Bronchial epithelial cell (primary cell): ENCODE results near the gene LCA5. TPM values are rescaled to one million over a fixed set of nuclear protein-coding genes. Genes with fewer than 3 reads are reported as not detected.
A peak's percentile ranks its signal among the peaks of the same experiment; 100 is the strongest.
"Not testable (repeated sequence)": the region's sequence is repeated elsewhere in the genome, so short reads cannot be mapped to it uniquely, and the experiment has no call there.

ENCODE experiments used
- DNase-seq: peaks from one replicate; pipeline ENCODE4 v3.0.0-alpha.2; 2010; ENCODE audit warnings: low read depth
- FAIRE-seq: peaks from 2 replicates; lab custom pipeline; 2011; peaks lifted over from hg19 to GRCh38; lab: Jason Lieb, UNC
- H3K27me3 ChIP-seq: 2 replicates; pipeline ENCODE4 v1.5.1; 2011; ENCODE audit warnings: low read length; ENCODE audit not compliant: control insufficient read depth, insufficient read depth
- H3K36me3 ChIP-seq: 2 replicates; pipeline ENCODE4 v1.5.1; 2011; ENCODE audit warnings: low read length; ENCODE audit not compliant: control insufficient read depth, insufficient read depth
- H3K4me3 ChIP-seq: 2 replicates; pipeline ENCODE4 v1.5.1; 2011; ENCODE audit warnings: mild to moderate bottlenecking, low read depth, low read length, control low read depth
- total RNA-seq: library from RNA; depleted of rRNA; stranded (reverse); fragments of >200 nt; gene quantifications from 2 replicates; pipeline ENCODE4 v1.2.1, GENCODE V29; 2014
- TF ChIP-seq, protein P1 (sequence below): IDR thresholded peaks from 2 replicates; pipeline ENCODE4 v1.5.1; 2011; ENCODE audit warnings: mild to moderate bottlenecking, moderate library complexity, low read length, control low read depth, inconsistent platforms; ENCODE audit not compliant: insufficient read depth, severe bottlenecking

Gene LCA5
- total RNA-seq, 1 donor from 2014 or later: 2.9 TPM

DNA sequence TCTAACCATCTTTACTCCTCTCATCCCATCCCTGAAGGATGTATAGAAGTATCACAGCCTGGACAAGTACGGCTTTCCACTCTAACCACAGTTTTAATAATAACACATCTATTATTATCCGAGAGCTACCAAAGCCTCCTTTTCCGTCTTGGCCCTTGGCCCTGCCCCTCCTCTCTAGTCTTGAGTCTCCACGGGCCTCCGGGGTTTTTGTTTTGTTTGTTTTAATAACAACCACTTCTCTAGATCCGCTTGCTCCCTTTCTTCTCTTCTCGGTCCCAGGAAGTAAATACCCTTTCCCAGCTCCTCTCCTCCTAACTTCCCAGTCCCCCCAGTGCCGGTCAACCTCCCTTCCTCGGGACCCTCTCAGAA is 661 bp downstream of the LCA5 start:
- no peaks in the 10 kb centered on the region for H3K27me3 ChIP-seq
- TF ChIP-seq, protein P1, sequence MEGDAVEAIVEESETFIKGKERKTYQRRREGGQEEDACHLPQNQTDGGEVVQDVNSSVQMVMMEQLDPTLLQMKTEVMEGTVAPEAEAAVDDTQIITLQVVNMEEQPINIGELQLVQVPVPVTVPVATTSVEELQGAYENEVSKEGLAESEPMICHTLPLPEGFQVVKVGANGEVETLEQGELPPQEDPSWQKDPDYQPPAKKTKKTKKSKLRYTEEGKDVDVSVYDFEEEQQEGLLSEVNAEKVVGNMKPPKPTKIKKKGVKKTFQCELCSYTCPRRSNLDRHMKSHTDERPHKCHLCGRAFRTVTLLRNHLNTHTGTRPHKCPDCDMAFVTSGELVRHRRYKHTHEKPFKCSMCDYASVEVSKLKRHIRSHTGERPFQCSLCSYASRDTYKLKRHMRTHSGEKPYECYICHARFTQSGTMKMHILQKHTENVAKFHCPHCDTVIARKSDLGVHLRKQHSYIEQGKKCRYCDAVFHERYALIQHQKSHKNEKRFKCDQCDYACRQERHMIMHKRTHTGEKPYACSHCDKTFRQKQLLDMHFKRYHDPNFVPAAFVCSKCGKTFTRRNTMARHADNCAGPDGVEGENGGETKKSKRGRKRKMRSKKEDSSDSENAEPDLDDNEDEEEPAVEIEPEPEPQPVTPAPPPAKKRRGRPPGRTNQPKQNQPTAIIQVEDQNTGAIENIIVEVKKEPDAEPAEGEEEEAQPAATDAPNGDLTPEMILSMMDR: no peak
- H3K36me3 ChIP-seq: no peaks in the 10 kb centered on the region
- no peak for FAIRE-seq
- DNase-seq: no peak
- H3K4me3 ChIP-seq: peak overlapping the region; percentile 92

- not testable (repeated sequence) for FAIRE-seq, H3K27me3 ChIP-seq, DNase-seq, H3K36me3 ChIP-seq, H3K4me3 ChIP-seq
Measured at GRCh38 chr6:79529567-79529966, 7.7 kb downstream of the LCA5 start.

DNA sequence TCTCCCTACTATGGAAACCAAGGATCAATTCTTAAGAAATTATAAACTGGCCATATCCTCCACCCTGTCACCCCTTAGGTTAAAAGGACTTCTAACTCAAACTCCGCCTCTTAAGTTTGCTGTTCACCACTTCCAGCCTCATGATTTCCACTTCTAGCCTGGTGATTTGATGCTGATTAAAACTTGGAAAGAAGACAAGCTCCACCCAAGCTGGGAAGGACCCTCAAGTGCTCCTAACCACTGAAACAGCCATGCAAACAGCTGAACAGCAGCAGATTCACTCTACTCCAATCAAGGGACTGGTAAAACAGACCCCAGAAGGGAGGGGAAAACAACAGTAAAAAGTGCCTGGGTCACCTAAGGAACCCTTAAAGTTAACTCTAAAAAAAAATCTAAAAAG is 10.3 kb downstream of the LCA5 start:
- FAIRE-seq: no peak
- no peak overlapping the region for H3K4me3 ChIP-seq
- no peak for DNase-seq
- H3K36me3 ChIP-seq: no peaks in the 10 kb centered on the region
- H3K27me3 ChIP-seq: no peaks in the 10 kb centered on the region
- TF ChIP-seq, protein P1: no peak

DNA sequence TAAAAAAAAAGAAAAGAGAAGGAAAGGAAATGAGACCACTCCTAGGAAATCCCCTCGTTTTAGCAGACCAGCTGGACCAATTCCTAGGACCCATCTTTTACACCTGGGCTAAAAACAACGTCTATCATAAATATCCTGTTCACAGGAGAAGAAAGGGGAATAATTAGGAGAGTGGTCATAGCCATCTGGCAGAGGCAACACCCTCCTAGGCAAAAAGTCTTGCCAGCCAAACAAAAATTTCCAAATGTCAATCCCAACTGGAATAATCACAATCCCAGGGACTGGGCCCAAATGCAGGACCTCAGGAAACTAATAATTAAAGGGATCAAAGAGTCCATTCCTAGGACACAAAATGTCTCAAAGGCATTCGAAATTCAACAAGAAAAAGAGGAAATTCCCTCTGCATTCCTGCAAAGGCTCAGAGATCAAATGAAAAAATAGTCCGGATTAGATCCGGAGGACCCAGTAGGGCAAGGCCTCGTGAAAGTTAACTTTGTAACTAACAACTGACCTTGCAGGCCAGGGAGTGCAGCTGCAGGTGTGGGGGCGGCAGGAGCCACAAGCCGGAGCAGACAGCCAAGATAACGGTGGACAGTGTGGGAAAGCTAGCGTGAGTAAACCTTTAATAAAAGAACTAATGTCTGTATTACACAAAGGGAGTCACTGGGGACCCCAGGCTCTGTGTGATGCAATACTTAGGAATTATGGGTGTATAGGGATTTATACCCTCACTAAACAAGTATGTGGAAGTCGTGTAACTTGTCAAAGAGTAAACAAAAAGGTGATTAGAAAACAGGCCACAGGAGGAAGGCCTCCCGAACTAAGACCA is 11.7 kb downstream of the LCA5 start:
- Histone ChIP-seq H3K36me3 (no peaks in the 10 kb centered on the region), H3K4me3 (no peak overlapping the region), H3K27me3 (no peaks in the 10 kb centered on the region)
- TF ChIP-seq, protein P1: no peak
- FAIRE-seq (no peak), DNase-seq (peak; percentile 81)

DNA sequence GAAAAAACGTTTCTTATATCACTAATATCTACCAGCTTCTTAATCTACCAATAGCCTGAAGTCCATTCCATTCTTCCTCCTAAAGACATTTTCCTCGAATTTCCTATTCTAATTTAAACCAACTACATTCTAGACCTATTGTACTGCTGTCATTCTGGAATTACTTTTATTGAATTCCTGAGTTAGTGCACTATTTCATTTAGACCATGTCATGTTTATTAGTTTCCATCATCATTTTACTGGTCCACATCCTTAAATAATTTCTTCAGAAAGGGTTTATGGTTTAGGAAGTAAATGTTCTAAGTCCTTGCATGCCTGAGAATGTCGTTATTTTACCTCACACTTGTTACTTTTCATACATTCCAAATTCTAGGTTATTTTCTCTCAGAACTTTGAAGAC is 13.2 kb downstream of the LCA5 start:
- no peaks in the 10 kb centered on the region for H3K27me3 ChIP-seq
- H3K36me3 ChIP-seq: no peaks in the 10 kb centered on the region
- TF ChIP-seq, protein P1: no peak
- no peak overlapping the region for H3K4me3 ChIP-seq
- DNase-seq (no peak), FAIRE-seq (no peak)

GRCh38 chr6:79522609-79523008 is 14.6 kb downstream of the LCA5 start:
- Histone ChIP-seq H3K4me3 (no peak overlapping the region), H3K36me3 (no peaks in the 10 kb centered on the region), H3K27me3 (no peaks in the 10 kb centered on the region)
- TF ChIP-seq, protein P1: no peak
- FAIRE-seq (no peak), DNase-seq (no peak)
